B cell (primary cell): ENCODE results near the gene CD53. TPM values are rescaled to one million over a fixed set of nuclear protein-coding genes. Genes with fewer than 3 reads are reported as not detected.
A peak's percentile ranks its signal among the peaks of the same experiment; 100 is the strongest.

Source experiments
- ATAC-seq: fragments of 200-7000 bp; cut with Tn5 transposase; one replicate; pipeline ENCODE4 v1.10.0; 2021; ENCODE audit warnings: low read depth, mild to moderate bottlenecking, moderate number of reproducible peaks, moderate library complexity
- CTCF ChIA-PET: fragments of 350-600 bp; sonication (Branson Sonifier 250); formaldehyde crosslinking; loops from one replicate; lab custom pipeline; 2021; ENCODE audit warnings: antibody characterized with exemption, inconsistent platforms; lab: Charles Lee
- POLR2A ChIA-PET: fragments of 350-600 bp; sonication (Branson Sonifier 250); formaldehyde crosslinking; loops from one replicate; lab custom pipeline; 2021; ENCODE audit warnings: antibody characterized with exemption; lab: Charles Lee
- DNase-seq: peaks from one replicate; pipeline ENCODE4 v3.0.0; 2013
- H2AFZ ChIP-seq: 2 replicates; pipeline ENCODE4 v1.6.1; 2012; ENCODE audit warnings: mild to moderate bottlenecking, low read depth, low read length; ENCODE audit not compliant: insufficient read depth, poor library complexity, severe bottlenecking
- H3K27ac ChIP-seq, 2 donors: 1 replicate in 1 of 2; 2 replicates in 1 of 2; pipeline ENCODE4 v1.5.1; 2012 to 2013; ENCODE audit warnings: low read length in 2 of 2, mild to moderate bottlenecking in 2 of 2, moderate library complexity in 1 of 2
- H3K27me3 ChIP-seq, 4 experiments: fragments of 200-600 bp in 1 of 4; sonication (generic) in 1 of 4; replicated peaks in 1 of 4; 1 replicate in 2 of 4; 2 replicates in 2 of 4; pipeline versions ENCODE4 v1.6.1 to v1.7.0; 2013 to 2016; ENCODE audit warnings: low read length in 3 of 4, mild to moderate bottlenecking in 2 of 4, mixed read lengths in 1 of 4, moderate library complexity in 1 of 4; ENCODE audit not compliant: insufficient read depth in 4 of 4, control insufficient read depth in 3 of 4; ENCODE audit errors: control extremely low read depth in 1 of 4
- H3K36me3 ChIP-seq, 2 experiments: replicated peaks in 1 of 2; 1 replicate in 1 of 2; 2 replicates in 1 of 2; pipeline versions ENCODE4 v1.6.1 to v1.7.1; 2013; ENCODE audit warnings: low read length in 1 of 2; ENCODE audit not compliant: insufficient read depth in 2 of 2, control insufficient read depth in 1 of 2; ENCODE audit errors: control extremely low read depth in 1 of 2, extremely low read depth in 1 of 2
- H3K4me1 ChIP-seq, 2 donors: fragments of 200-600 bp in 1 of 2; sonication (generic) in 1 of 2; 1 replicate in 1 of 2; 2 replicates in 1 of 2; pipeline versions ENCODE4 v1.5.1 to v1.6.1; 2013 to 2017; ENCODE audit warnings: low read length in 2 of 2; ENCODE audit not compliant: control insufficient read depth in 2 of 2, insufficient read depth in 2 of 2
- H3K4me2 ChIP-seq: replicated peaks from 2 replicates; pipeline ENCODE3; 2012; ENCODE audit warnings: mild to moderate bottlenecking, low read depth, low read length; ENCODE audit not compliant: poor library complexity, severe bottlenecking
- H3K4me3 ChIP-seq, 5 experiments: fragments of 200-600 bp in 1 of 5; sonication (generic) in 1 of 5; 1 replicate in 3 of 5; 2 replicates in 2 of 5; pipeline versions ENCODE4 v1.5.1 to v1.7.0; 2011 to 2016; ENCODE audit warnings: low read length in 4 of 5, mild to moderate bottlenecking in 4 of 5, low read depth in 2 of 5, control low read depth in 1 of 5, moderate library complexity in 1 of 5; ENCODE audit not compliant: insufficient read depth in 1 of 5; ENCODE audit errors: control extremely low read depth in 1 of 5, extremely low read depth in 1 of 5
- H3K79me2 ChIP-seq: fragments of 200-600 bp; sonication (generic); one replicate; pipeline ENCODE4 v1.6.0; 2016; ENCODE audit warnings: low read length; ENCODE audit not compliant: control insufficient read depth, insufficient read depth
- H3K9ac ChIP-seq: fragments of 200-600 bp; sonication (generic); 2 replicates; pipeline ENCODE4 v1.6.1; 2017; ENCODE audit warnings: mild to moderate bottlenecking, low read length, moderate library complexity
- H3K9me3 ChIP-seq, 3 donors: one replicate each; pipeline versions ENCODE4 v1.6.1 to v1.7.1; 2013; ENCODE audit warnings: low read length in 2 of 3; ENCODE audit not compliant: control insufficient read depth in 2 of 3, insufficient read depth in 1 of 3; ENCODE audit errors: control extremely low read depth in 1 of 3
- H4K20me1 ChIP-seq: 2 replicates; pipeline ENCODE4 v1.6.0; 2012; ENCODE audit warnings: mild to moderate bottlenecking, low read length; ENCODE audit not compliant: insufficient read depth, control insufficient read depth, poor library complexity, severe bottlenecking
- H3K27ac Mint-ChIP-seq: one replicate; pipeline ENCODE4 v1.8.0; 2021; ENCODE audit warnings: mixed read lengths
- H3K27me3 Mint-ChIP-seq: one replicate; pipeline ENCODE4 v1.8.0; 2021; ENCODE audit warnings: mixed read lengths
- H3K4me1 Mint-ChIP-seq: one replicate; pipeline ENCODE4 v1.8.0; 2021; ENCODE audit warnings: mixed read lengths
- H3K4me3 Mint-ChIP-seq: one replicate; pipeline ENCODE4 v1.8.0; 2021; ENCODE audit warnings: mixed read lengths
- H3K9me3 Mint-ChIP-seq: one replicate; pipeline ENCODE4 v1.8.0; 2022; ENCODE audit warnings: mixed read lengths; ENCODE audit not compliant: insufficient read depth
- CTCF ChIP-seq: fragments of 200-600 bp; IDR thresholded peaks from one replicate; pipeline ENCODE4 v1.8.0; 2022; ENCODE audit warnings: antibody characterized with exemption, mild to moderate bottlenecking
- EZH2 ChIP-seq: IDR thresholded peaks from 2 replicates; pipeline ENCODE4 v1.6.1; 2012; ENCODE audit warnings: borderline replicate concordance, low read depth, mild to moderate bottlenecking, moderate library complexity, low read length; ENCODE audit not compliant: insufficient read depth, poor library complexity, severe bottlenecking
- WGBS: methylation state at CpG from one replicate; pipeline ENCODE4 v1.1.5; 2013; ENCODE audit warnings: missing lambda C conversion rate; ENCODE audit not compliant: insufficient coverage; 5-methylcytosine and 5-hydroxymethylcytosine counted together
- intact Hi-C: fragments of 100-400 bp; cut with micrococcal nuclease; formaldehyde crosslinking; loops from one replicate; pipeline ENCODE4 v1.10.0; 2022
- polyA plus RNA-seq: library from polyadenylated mRNA; depleted of rRNA; stranded (reverse); fragments of >200 nt; gene quantifications from 2 replicates; pipeline ENCODE4 v1.2.3, GENCODE V29; 2012
- total RNA-seq, 2 donors: library from RNA; stranded (reverse); fragments of 120-200 nt in 1 of 2; gene quantifications; 1 replicate in 1 of 2; 2 replicates in 1 of 2; pipeline versions ENCODE4 v1.2.3 to v1.2.4, GENCODE V29; 2013 to 2022

Gene CD53
- total and polyA plus RNA-seq, 2 donors (not counting 1 experiment from before 2014, with no cell fraction given), result 490 to 1,010 TPM

- H3K27ac ChIP-seq, result peak overlapping the region; percentile 96 to 99
- ChIA-PET POLR2A (interaction anchor here (1.5 to 2.5 kb wide), 2 partner anchors 11 to 87 kb away, joined by 3 to 21 read pairs; no protein-coding TSS in a partner anchor), CTCF (interaction anchor here (0.7 to 5.5 kb wide), 9 partner anchors 10 to 255 kb away, joined by 3 to 56 read pairs (median 8); no protein-coding TSS in a partner anchor)
- intact Hi-C loops, result loop anchor here (1.0 to 10.0 kb wide), 9 partner anchors 15 to 741 kb away; partner anchors contain the start of genes KCNA3, LRIF1, RAP1A and RBM15
- H3K9me3 ChIP-seq, result no peaks in the 10 kb centered on the region
- ATAC-seq (no peak), DNase-seq (no peak)
- H3K4me3 Mint-ChIP-seq, result peak overlapping the region; percentile 99
- peak overlapping the region; percentile 73 to 100 (median 97) for H3K4me3 ChIP-seq
- H3K27ac Mint-ChIP-seq, result peak overlapping the region; percentile 99
- H3K27me3 Mint-ChIP-seq, result no peaks in the 10 kb centered on the region
- H3K79me2 ChIP-seq, result peaks cover 90% of the 10 kb centered on the region
- H3K4me1 ChIP-seq, result peaks cover 58 to 60% of the 10 kb centered on the region in 2 donors
- H2AFZ ChIP-seq, result no peak overlapping the region
- peaks cover 54% of the 10 kb centered on the region for H4K20me1 ChIP-seq
- no peaks in the 10 kb centered on the region for H3K9me3 Mint-ChIP-seq
- peaks cover 0 to 56% of the 10 kb centered on the region in 2 experiments for H3K36me3 ChIP-seq
- H3K9ac ChIP-seq, result peak overlapping the region; percentile 99
- no peaks in the 10 kb centered on the region for H3K27me3 ChIP-seq
- peaks cover 68% of the 10 kb centered on the region for H3K4me1 Mint-ChIP-seq
- H3K4me2 ChIP-seq, result peak overlapping the region; percentile 78
- 0% methylated on average over 2 of the region's 4 CpGs for WGBS
- no peak for TF ChIP-seq CTCF
- TF ChIP-seq EZH2, result no peak
These were observed 908 bp downstream of the CD53 start for GRCh38 chr1:110873856-110874255.
